Upper lobe of left lung (tissue), 4 donors: ENCODE measurements around the gene SBF2.

Experiments
- CTCF ChIP-seq, 6 experiments: fragments of 450-650 bp in 4 of 6; fragments of 200-600 bp in 2 of 6; sonication (generic) in 2 of 6; IDR thresholded peaks; one replicate each; pipeline ENCODE4 v1.5.1; 2016 to 2019; ENCODE audit warnings: antibody characterized with exemption in 6 of 6
- POLR2A ChIP-seq, 4 donors: fragments of 450-650 bp; IDR thresholded peaks; one replicate each; pipeline ENCODE4 v1.5.1; 2016 to 2017; ENCODE audit warnings: antibody characterized with exemption in 4 of 4, mild to moderate bottlenecking in 2 of 4
- POLR2AphosphoS5 ChIP-seq, 2 donors: sonication (generic); formaldehyde crosslinking; IDR thresholded peaks; one replicate each; pipeline ENCODE4 v1.5.1; 2017; ENCODE audit warnings: antibody characterized with exemption in 2 of 2

DNA sequence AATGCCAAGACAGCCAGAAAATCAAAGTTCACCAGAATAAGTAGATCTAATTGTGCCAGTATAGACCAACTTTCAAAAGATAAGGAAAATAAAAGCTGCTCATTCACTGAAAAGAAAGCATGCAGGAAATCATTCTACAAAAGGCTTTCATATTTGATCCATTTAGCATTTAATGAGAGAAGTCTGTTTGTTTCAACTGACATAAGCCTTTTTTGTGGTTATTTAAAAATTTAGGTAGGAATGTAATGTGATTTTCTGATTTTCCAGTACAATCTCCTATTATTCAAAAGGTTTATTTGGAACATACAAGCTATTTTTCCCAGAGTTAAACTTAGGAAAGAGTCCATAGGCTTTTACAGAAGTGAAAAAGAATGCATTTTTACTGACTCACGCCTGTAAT lies 92.7 kb downstream of the SBF2 start:
- TF ChIP-seq POLR2A (IDR thresholded peaks at IDR 0.05) (no peak), POLR2AphosphoS5 (IDR thresholded peaks at IDR 0.05) (no peak), CTCF (IDR thresholded peaks at IDR 0.05) (no peak)
